ENCODE data around the gene RASSF3.
A peak's percentile ranks its signal among the peaks of the same experiment; 100 is the strongest.

RASSF3 gene

GRCh38 chr12:64736771-64737170, 126.5 kb downstream of the RASSF3 start:
- DNase-seq, result no peak

DNA sequence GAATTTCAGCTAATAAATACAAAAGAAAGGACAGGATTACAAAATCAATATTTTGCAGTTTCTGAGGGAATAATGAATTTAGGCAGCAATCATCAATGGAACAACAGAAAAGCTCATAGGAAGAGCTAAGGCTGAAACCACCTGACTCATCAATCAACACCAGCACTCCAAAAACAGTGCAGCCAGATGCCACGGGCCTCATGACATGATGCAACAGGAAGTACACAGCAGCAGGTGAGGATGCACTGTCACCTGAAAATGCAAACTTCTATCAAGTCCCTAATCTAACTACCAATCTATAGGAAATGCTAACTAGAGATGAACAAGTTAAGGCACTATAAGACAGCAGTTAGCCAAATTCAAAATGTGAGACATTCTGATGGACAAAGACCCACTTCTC, 127.2 kb downstream of the RASSF3 start:
- peak; percentile 54 for DNase-seq

GRCh38 chr12:64739778-64740177, 129.5 kb downstream of the RASSF3 start:
- DNase-seq, result no peak

- DNase-seq, result no peak
These were observed 130.4 kb downstream of the RASSF3 start for GRCh38 chr12:64740646-64741045.

DNA sequence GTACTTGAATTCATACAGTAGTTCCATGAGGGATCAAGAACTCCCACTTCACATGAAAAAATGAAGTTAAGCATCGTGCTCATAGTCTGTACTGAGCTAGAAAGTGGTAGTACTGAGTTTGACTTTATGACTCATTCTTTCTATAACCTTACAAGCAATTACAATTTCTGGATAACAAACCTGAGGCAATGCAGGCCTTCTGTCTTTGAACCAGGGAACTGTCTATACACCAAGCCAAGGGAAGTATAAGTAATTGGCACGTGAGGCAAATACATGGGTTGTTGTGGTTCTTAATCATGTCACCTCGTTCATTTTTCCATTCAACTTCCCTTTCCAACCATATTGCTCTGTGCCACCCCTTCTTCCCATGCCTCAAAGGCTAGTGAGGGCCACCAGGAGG, 132.1 kb downstream of the RASSF3 start:
- no peak for DNase-seq

DNA sequence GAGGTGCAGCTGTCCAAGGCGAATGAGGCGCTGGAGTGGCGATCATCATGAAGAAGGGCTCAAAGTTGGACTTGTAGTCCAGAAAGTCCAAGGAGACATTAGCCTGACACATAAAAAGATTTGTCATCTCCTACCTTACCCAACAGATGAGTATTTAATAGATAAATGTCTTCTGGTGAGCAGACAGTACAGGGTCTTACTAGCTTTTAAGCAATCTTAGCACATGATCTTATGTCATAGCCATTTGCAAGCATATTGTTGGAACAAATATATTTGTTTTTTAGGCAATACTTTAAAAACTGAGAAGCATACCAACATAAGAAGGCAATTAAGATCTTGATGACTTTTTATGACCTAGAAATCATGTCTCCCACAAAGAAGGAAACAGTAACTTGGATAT, 132.9 kb downstream of the RASSF3 start:
- no peak for DNase-seq

GRCh38 chr12:64744422-64745258, 134.3 kb downstream of the RASSF3 start:
- no peak for DNase-seq

DNA sequence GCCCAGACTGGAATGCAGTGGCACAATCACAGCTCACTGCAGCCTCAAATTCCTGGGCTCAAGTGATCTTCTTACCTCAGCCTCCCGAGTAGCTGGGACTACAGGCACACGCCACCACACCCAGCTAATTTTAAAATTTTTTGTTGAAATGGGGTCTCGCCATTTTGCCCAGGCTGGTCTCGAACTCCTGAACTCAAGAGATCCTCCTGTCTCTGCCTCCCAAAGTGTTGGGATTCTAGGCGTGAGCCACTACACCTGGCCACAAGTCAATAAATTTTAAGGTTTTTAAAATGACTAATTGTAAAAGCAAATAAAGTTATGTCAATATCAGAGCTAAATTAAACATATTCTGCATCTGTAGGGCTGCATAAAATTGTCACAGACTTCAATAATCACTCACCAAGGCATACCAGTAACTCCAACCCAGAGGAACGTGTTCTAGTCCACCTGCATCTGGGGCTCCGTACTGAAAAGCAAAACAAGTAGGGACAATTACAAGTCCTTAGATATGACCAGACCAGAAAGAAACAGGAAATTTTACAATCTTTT, 135.0 kb downstream of the RASSF3 start:
- DNase-seq, result no peak

DNA sequence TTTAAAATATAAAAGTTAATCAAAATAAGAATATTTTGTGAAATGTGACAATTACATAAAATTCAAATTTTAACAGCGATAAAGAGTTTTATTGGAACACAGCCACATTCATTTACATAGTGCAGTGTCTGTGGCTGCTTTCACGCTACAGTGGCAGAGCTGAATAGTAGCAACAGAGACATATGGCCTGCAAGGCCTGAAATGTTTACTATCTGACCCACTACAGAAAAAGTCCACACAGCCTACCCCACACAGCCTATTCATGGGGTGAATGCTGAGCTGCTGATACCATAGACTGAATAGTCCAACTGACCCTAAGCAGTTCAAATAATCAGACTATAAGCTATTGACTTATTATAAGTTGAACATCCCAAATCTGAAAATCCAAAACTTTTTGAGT, 135.7 kb downstream of the RASSF3 start:
- DNase-seq, result no peak

DNA sequence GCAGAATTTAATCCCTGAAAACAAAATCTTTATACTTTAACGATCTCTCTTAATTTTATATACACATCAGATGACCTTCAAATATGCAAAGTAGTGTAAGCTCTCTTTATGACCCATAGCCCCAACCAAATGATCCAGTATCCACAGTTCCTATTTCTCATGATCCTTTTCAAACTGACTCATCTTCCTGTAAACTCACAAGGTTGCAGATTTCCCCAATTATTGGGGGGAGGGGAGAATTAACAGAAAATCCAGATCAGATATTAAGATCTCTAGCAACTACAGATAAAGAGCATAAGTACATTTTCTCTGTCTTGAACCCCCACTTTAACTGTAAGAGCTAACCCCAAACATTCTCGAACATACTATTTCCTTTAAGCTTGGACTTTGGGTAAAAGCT, 136.4 kb downstream of the RASSF3 start:
- DNase-seq, result no peak
